ENCODE results near the gene AHCTF1. TPM values are rescaled to one million over a fixed set of nuclear protein-coding genes. Genes with fewer than 3 reads are reported as not detected.
"Not testable (repeated sequence)": the region's sequence is repeated elsewhere in the genome, so short reads cannot be mapped to it uniquely, and the experiment has no call there.

AHCTF1 gene
- total RNA-seq, 1 donor from 2014 or later = 26.1 TPM

GRCh38 chr1:246837418-246838117 is 94.2 kb downstream of the AHCTF1 start:
- no peak for DNase-seq (ENCODE audit: low read depth, low spot score)

GRCh38 chr1:246836209-246836966 is 95.4 kb downstream of the AHCTF1 start:
- DNase-seq (ENCODE audit: low read depth, low spot score) = no peak

- DNase-seq (ENCODE audit: low read depth, low spot score) = no peak
These were observed 100.2 kb downstream of the AHCTF1 start for GRCh38 chr1:246831543-246831942.

GRCh38 chr1:246828818-246829217 is 102.9 kb downstream of the AHCTF1 start:
- no peak for DNase-seq (ENCODE audit: low read depth, low spot score)

- no peak for DNase-seq (ENCODE audit: low read depth, low spot score)
These were observed 104.4 kb downstream of the AHCTF1 start for GRCh38 chr1:246827396-246827795.

- no peak for DNase-seq (ENCODE audit: low read depth, low spot score)
These were observed 106.1 kb downstream of the AHCTF1 start for GRCh38 chr1:246825557-246826175.

GRCh38 chr1:246824541-246824940 is 107.2 kb downstream of the AHCTF1 start:
- no peak for DNase-seq (ENCODE audit: low read depth, low spot score)

- not testable (repeated sequence) for DNase-seq (ENCODE audit: low read depth, low spot score)
These were observed 109.6 kb downstream of the AHCTF1 start for GRCh38 chr1:246822154-246822553.

GRCh38 chr1:246820666-246821065 is 111.1 kb downstream of the AHCTF1 start:
- DNase-seq (ENCODE audit: low read depth, low spot score) = no peak

- peak; percentile 45 for DNase-seq (ENCODE audit: low read depth, low spot score)
These were observed 114.0 kb downstream of the AHCTF1 start for GRCh38 chr1:246817778-246818177.

- no peak for DNase-seq (ENCODE audit: low read depth, low spot score)
These were observed 116.0 kb downstream of the AHCTF1 start for GRCh38 chr1:246815693-246816270.

GRCh38 chr1:246814890-246815289 is 116.9 kb downstream of the AHCTF1 start:
- DNase-seq (ENCODE audit: low read depth, low spot score) = no peak

- not testable (repeated sequence) for DNase-seq (ENCODE audit: low read depth, low spot score)
These were observed 118.4 kb downstream of the AHCTF1 start for GRCh38 chr1:246813325-246813724.

GRCh38 chr1:246811985-246812384 is 119.8 kb downstream of the AHCTF1 start:
- no peak for DNase-seq (ENCODE audit: low read depth, low spot score)

- DNase-seq (ENCODE audit: low read depth, low spot score) = no peak
These were observed 122.3 kb downstream of the AHCTF1 start for GRCh38 chr1:246809473-246809872.

GRCh38 chr1:246805135-246805716 is 126.5 kb downstream of the AHCTF1 start:
- DNase-seq (ENCODE audit: low read depth, low spot score) = no peak

GRCh38 chr1:246803883-246804282 is 127.9 kb downstream of the AHCTF1 start:
- no peak for DNase-seq (ENCODE audit: low read depth, low spot score)

- no peak for DNase-seq (ENCODE audit: low read depth, low spot score)
These were observed 128.4 kb downstream of the AHCTF1 start for GRCh38 chr1:246803373-246803772.

- DNase-seq (ENCODE audit: low read depth, low spot score) = no peak
These were observed 130.3 kb downstream of the AHCTF1 start for GRCh38 chr1:246801241-246802020.

GRCh38 chr1:246800756-246801155 is 131.0 kb downstream of the AHCTF1 start:
- DNase-seq (ENCODE audit: low read depth, low spot score) = no peak

GRCh38 chr1:246800356-246800755 is 131.4 kb downstream of the AHCTF1 start:
- no peak for DNase-seq (ENCODE audit: low read depth, low spot score)
